MCF 10A (cell line): Measurements from ENCODE around the gene DCTN4. TPM values are rescaled to one million over a fixed set of nuclear protein-coding genes. Genes with fewer than 3 reads are reported as not detected.
A peak's percentile ranks its signal among the peaks of the same experiment; 100 is the strongest.

Source experiments
- BruUV-seq: library from RNA; stranded (reverse); fragments of 400-500 nt; replicated peaks from 2 replicates; lab custom pipeline; 2021; lab: Mats Ljungman, UMichigan
- CTCF ChIA-PET: fragments of 300-600 bp; sonication (Branson Sonifier 250); formaldehyde crosslinking; extraction: SDS; loops from one replicate; lab custom pipeline; 2021; ENCODE audit warnings: antibody characterized with exemption, inconsistent platforms; lab: Yijun Ruan, JAX
- POLR2A ChIA-PET: fragments of 300-600, 350-650 bp; sonication (Branson Sonifier 250); formaldehyde crosslinking; extraction: SDS; loops from one replicate; lab custom pipeline; 2020; ENCODE audit warnings: antibody characterized with exemption, inconsistent platforms; lab: Yijun Ruan, JAX
- DNase-seq: peaks from one replicate; pipeline ENCODE4 v3.0.0-alpha.2; 2018; ENCODE audit not compliant: unreplicated experiment
- H3K27ac Mint-ChIP-seq: one replicate; pipeline ENCODE4 v1.8.0; 2022; ENCODE audit warnings: mild to moderate bottlenecking, low read depth, mixed read lengths; ENCODE audit not compliant: unreplicated experiment
- H3K27me3 Mint-ChIP-seq: one replicate; pipeline ENCODE4 v1.8.0; 2022; ENCODE audit warnings: mixed read lengths; ENCODE audit not compliant: insufficient read depth, unreplicated experiment
- H3K36me3 Mint-ChIP-seq: one replicate; pipeline ENCODE4 v1.8.0; 2022; ENCODE audit warnings: mild to moderate bottlenecking, moderate library complexity, mixed read lengths; ENCODE audit not compliant: insufficient read depth, unreplicated experiment
- H3K4me1 Mint-ChIP-seq: one replicate; pipeline ENCODE4 v1.8.0; 2022; ENCODE audit warnings: mixed read lengths; ENCODE audit not compliant: insufficient read depth, unreplicated experiment
- H3K4me3 Mint-ChIP-seq: one replicate; pipeline ENCODE4 v1.8.0; 2022; ENCODE audit warnings: mild to moderate bottlenecking, moderate library complexity, mixed read lengths; ENCODE audit not compliant: unreplicated experiment
- H3K9me3 Mint-ChIP-seq: one replicate; pipeline ENCODE4 v1.8.0; 2022; ENCODE audit warnings: mixed read lengths; ENCODE audit not compliant: unreplicated experiment
- intact Hi-C: fragments of 100-400 bp; cut with micrococcal nuclease; formaldehyde crosslinking; loops from 2 replicates; pipeline ENCODE4 v1.14.1; 2022
- total RNA-seq: library from RNA; stranded (reverse); gene quantifications from 2 replicates; pipeline ENCODE4 v1.2.3, GENCODE V29; 2022
- TF ChIP-seq, protein P1 (sequence below): fragments of 200-600 bp; IDR thresholded peaks from one replicate; pipeline ENCODE4 v1.8.0; 2022; ENCODE audit warnings: antibody characterized with exemption, mild to moderate bottlenecking; ENCODE audit not compliant: unreplicated experiment

The DCTN4 gene
- total RNA-seq, 1 experiment from 2014 or later = 143 TPM

DNA sequence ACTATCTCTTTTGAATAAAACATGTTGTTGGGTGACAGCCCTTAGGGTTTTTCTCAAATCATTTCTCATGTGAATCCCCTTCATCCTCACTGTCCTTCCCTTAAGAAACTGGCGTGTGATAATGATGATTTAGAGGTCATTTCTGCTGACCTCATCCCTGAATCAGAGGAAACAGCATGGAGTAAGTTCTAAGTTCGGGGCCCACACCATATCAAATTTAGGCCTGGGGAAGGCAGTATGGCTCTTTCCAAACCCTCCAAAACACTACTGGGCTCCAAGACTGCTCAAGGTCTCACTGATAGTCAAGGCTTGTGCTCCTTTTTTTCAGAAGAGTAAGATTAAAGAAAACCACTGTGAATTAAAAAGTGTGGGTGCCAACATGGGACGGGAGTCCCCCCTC is 18.9 kb upstream of the DCTN4 start:
- CTCF ChIA-PET = interaction anchor here (0.6 to 14.2 kb wide), 14 partner anchors 9 to 327 kb away, joined by 3 to 348 read pairs (median 18); partner anchors contain the start of genes DCTN4 and RBM22
- no peaks in the 10 kb centered on the region for H3K27me3 Mint-ChIP-seq
- intact Hi-C loops = loop anchor here (1.0 to 10.0 kb wide), 2 partner anchors 14 to 323 kb away; no protein-coding TSS in a partner anchor
- H3K9me3 Mint-ChIP-seq = no peaks in the 10 kb centered on the region
- no peaks in the 10 kb centered on the region for H3K36me3 Mint-ChIP-seq
- TF ChIP-seq, protein P1, sequence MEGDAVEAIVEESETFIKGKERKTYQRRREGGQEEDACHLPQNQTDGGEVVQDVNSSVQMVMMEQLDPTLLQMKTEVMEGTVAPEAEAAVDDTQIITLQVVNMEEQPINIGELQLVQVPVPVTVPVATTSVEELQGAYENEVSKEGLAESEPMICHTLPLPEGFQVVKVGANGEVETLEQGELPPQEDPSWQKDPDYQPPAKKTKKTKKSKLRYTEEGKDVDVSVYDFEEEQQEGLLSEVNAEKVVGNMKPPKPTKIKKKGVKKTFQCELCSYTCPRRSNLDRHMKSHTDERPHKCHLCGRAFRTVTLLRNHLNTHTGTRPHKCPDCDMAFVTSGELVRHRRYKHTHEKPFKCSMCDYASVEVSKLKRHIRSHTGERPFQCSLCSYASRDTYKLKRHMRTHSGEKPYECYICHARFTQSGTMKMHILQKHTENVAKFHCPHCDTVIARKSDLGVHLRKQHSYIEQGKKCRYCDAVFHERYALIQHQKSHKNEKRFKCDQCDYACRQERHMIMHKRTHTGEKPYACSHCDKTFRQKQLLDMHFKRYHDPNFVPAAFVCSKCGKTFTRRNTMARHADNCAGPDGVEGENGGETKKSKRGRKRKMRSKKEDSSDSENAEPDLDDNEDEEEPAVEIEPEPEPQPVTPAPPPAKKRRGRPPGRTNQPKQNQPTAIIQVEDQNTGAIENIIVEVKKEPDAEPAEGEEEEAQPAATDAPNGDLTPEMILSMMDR = no peak
- BruUV-seq = no TSS peak
- H3K4me1 Mint-ChIP-seq = peaks cover 44% of the 10 kb centered on the region
- DNase-seq = no peak
- peak overlapping the region; percentile 99 for H3K4me3 Mint-ChIP-seq
- H3K27ac Mint-ChIP-seq = peak overlapping the region; percentile 91
- POLR2A ChIA-PET = interaction anchor here (0.7 to 18.5 kb wide), 10 partner anchors 8 to 475 kb away, joined by 3 to 541 read pairs (median 8); partner anchors contain the start of genes DCTN4, GM2A, RBM22 and RPS14

DNA sequence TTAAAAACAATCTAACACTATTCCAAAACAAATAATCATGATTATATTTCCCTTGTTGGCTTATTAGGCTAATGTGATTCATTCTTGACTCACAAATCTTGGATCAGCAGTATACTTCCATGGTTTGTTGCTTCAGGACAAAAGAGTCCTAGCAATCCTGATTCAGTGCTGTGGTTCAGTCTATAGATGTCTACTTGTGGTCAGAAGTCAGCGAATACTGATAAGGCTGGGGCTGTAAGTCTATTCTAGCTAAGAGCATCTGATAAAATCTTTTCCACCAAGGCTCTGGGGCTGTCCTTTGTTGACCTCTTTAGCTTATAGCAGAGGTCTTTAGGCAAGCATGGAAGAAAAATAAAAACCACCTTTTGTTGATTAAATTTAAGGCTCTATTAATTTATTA is 15.3 kb upstream of the DCTN4 start:
- H3K27me3 Mint-ChIP-seq = no peaks in the 10 kb centered on the region
- ChIA-PET CTCF (interaction anchor here (0.6 to 14.2 kb wide), 5 partner anchors 15 to 214 kb away, joined by 3 to 348 read pairs (median 3); partner anchors contain the start of gene DCTN4), POLR2A (interaction anchor here (1.0 to 18.5 kb wide), 4 partner anchors 9 to 17 kb away, joined by 4 to 541 read pairs (median 5); partner anchors contain the start of gene DCTN4)
- peaks cover 7% of the 10 kb centered on the region for H3K9me3 Mint-ChIP-seq
- TF ChIP-seq, protein P1 = no peak
- H3K4me1 Mint-ChIP-seq = peaks cover 13% of the 10 kb centered on the region
- no peaks in the 10 kb centered on the region for H3K36me3 Mint-ChIP-seq
- peak overlapping the region; percentile 57 for H3K27ac Mint-ChIP-seq
- BruUV-seq = no TSS peak
- intact Hi-C loops = loop anchor here (10.0 kb wide), 1 partner anchor 319 kb away; no protein-coding TSS in a partner anchor
- H3K4me3 Mint-ChIP-seq = no peak overlapping the region
- DNase-seq = peak; percentile 85

DNA sequence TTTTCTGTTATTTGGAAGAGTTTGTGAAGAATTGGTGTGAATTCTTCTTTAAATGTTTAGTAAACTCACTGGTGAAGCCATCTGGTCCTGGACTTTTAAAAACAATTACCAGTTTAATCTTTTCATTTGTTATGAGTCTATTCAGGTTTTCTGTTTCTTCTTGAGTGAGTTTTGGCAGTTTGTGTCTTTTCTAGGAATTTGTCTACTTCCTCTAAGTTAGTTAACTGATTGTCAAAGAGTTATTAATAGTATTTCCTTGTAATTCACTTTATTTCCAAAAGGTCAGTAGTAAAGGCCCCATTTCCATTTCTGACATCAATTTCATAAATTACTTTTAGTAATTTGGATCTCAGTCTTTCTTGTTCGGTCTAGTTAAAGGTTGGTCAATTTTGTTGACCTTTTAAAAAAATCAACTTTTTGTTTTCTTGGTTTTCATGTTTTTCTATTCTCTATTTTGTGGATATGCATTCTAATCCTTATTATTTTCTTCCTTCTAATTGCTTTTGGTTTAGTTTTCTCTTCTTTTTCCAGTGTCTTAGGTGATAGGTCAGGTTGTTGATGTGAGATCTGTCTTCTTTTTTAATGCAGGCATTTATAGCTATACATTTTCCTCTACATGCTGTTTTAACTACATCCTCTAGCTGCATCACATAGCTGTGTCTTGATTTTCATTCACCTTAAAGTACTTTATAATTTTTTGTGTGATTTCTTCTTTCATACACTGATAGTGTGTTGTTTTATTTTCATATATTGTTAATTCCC is 12.4 kb upstream of the DCTN4 start:
- no peak overlapping the region for H3K4me3 Mint-ChIP-seq
- CTCF ChIA-PET = interaction anchor here (14.2 kb wide), 1 partner anchor 13 kb away, joined by 348 read pairs; the partner anchor contains the start of gene DCTN4
- TF ChIP-seq, protein P1 = no peak
- no peaks in the 10 kb centered on the region for H3K36me3 Mint-ChIP-seq
- no peaks in the 10 kb centered on the region for H3K27me3 Mint-ChIP-seq
- POLR2A ChIA-PET = interaction anchor here (3.2 to 18.5 kb wide), 2 partner anchors 7 to 13 kb away, joined by 18 to 541 read pairs; partner anchors contain the start of genes DCTN4 and SMIM3
- H3K9me3 Mint-ChIP-seq = peaks cover 7% of the 10 kb centered on the region
- no peak for DNase-seq
- peaks cover 13% of the 10 kb centered on the region for H3K4me1 Mint-ChIP-seq
- intact Hi-C loops = loop anchor here (10.0 kb wide), 1 partner anchor 316 kb away; no protein-coding TSS in a partner anchor
- no peak overlapping the region for H3K27ac Mint-ChIP-seq
- BruUV-seq = no TSS peak

DNA sequence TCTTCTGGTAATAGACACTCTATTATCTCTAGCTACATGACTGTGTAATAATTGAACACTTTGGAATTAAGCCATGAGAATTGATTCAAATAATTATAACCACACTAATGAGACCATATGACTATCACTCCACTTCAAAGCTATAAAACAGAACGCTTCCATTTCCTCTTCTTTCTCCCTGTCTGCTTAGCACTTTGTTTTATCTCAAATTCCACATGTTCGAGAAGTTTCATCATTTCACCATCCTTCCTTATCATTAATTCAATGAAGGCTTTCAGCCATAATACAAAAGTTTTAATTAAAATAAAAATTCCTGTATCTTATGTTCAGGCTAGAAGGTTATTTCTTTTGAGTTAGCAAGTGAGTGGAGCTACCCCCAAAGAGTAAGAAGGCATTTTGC is 7.4 kb upstream of the DCTN4 start:
- peaks cover 10% of the 10 kb centered on the region for H3K9me3 Mint-ChIP-seq
- no peak overlapping the region for H3K4me3 Mint-ChIP-seq
- H3K27me3 Mint-ChIP-seq = no peaks in the 10 kb centered on the region
- no peak overlapping the region for H3K27ac Mint-ChIP-seq
- peaks cover 23% of the 10 kb centered on the region for H3K4me1 Mint-ChIP-seq
- no peaks in the 10 kb centered on the region for H3K36me3 Mint-ChIP-seq
- ChIA-PET POLR2A (interaction anchor here (0.7 to 18.5 kb wide), 5 partner anchors 8 to 80 kb away, joined by 3 to 541 read pairs (median 6); partner anchors contain the start of genes DCTN4, IRGM, RBM22 and SMIM3), CTCF (interaction anchor here (0.7 to 18.3 kb wide), 8 partner anchors 12 to 206 kb away, joined by 4 to 348 read pairs (median 14); partner anchors contain the start of genes IRGM and SMIM3)
- no peak for DNase-seq
- BruUV-seq = no TSS peak
- TF ChIP-seq, protein P1 = no peak
- intact Hi-C loops = no loop called here
